Muscle of leg (tissue), 11 donors: Measurements from ENCODE around the gene DPF1. TPM values are rescaled to one million over a fixed set of nuclear protein-coding genes. Genes with fewer than 3 reads are reported as not detected.
A peak's percentile ranks its signal among the peaks of the same experiment; 100 is the strongest.
"Not testable (repeated sequence)": the region's sequence is repeated elsewhere in the genome, so short reads cannot be mapped to it uniquely, and the experiment has no call there.

Source experiments
- DNase-seq: peaks from one replicate; pipeline ENCODE4 v3.0.0; 2013
- H3K27ac ChIP-seq: one replicate; pipeline ENCODE4 v1.5.1; 2013; ENCODE audit warnings: mild to moderate bottlenecking, low read length, control low read depth
- H3K27me3 ChIP-seq: one replicate; pipeline ENCODE4 v1.6.1; 2013; ENCODE audit warnings: low read length; ENCODE audit not compliant: control insufficient read depth, insufficient read depth
- H3K36me3 ChIP-seq: one replicate; pipeline ENCODE4 v1.6.1; 2013; ENCODE audit warnings: low read length; ENCODE audit not compliant: control insufficient read depth, insufficient read depth
- H3K4me1 ChIP-seq: one replicate; pipeline ENCODE4 v1.6.1; 2013; ENCODE audit warnings: low read length; ENCODE audit not compliant: control insufficient read depth, insufficient read depth
- H3K4me3 ChIP-seq: one replicate; pipeline ENCODE4 v1.5.1; 2013; ENCODE audit warnings: low read length, control low read depth
- H3K9me3 ChIP-seq: replicated peaks from 2 replicates; pipeline ENCODE4 v1.6.1; 2013; ENCODE audit warnings: low read depth, low read length; ENCODE audit not compliant: control insufficient read depth
- WGBS: methylation state at CpG from one replicate; pipeline ENCODE4 v1.1.5; 2013; ENCODE audit warnings: missing lambda C conversion rate; ENCODE audit not compliant: insufficient coverage; 5-methylcytosine and 5-hydroxymethylcytosine counted together
- polyA plus RNA-seq, 8 donors: library from polyadenylated mRNA; unstranded; fragments of 120-200 nt; gene quantifications; one replicate each; pipeline versions ENCODE4 v1.2.1 to v1.2.3, GENCODE V29; 2013; ENCODE audit warnings: inconsistent platforms in 1 of 8, low replicate concordance in 1 of 8; ENCODE audit not compliant: insufficient read length in 8 of 8, insufficient read depth in 1 of 8
- total RNA-seq: library from RNA; stranded (reverse); fragments of 120-200 nt; gene quantifications from one replicate; pipeline ENCODE4 v1.2.4, GENCODE V29; 2013

Gene DPF1
- total and polyA plus RNA-seq, 9 donors, result 2.0 to 4.9 (median 4.3) TPM

GRCh38 chr19:38264486-38265212 lies 40.6 kb upstream of the DPF1 start, which contains the start of gene SPINT2:
Gene SPINT2 (plus strand): TSS chr19:38264573. CDS start chr19:38264893, 320 bp downstream.
- Histone ChIP-seq H3K27ac (no peak within 1 kb of the TSS), H3K9me3 (no peaks in the 10 kb centered on the region), H3K4me3 (peak within 1 kb of the TSS; percentile 47), H3K36me3 (no peaks in the 10 kb centered on the region), H3K4me1 (peaks cover 12% of the 10 kb centered on the region), H3K27me3 (peaks cover 13% of the 10 kb centered on the region)
- 6% methylated on average over 78 of the region's 78 CpGs for WGBS
- no peak for DNase-seq

- no peak overlapping the region for H3K27ac ChIP-seq
- 9% methylated on average over 34 of the region's 34 CpGs for WGBS
- DNase-seq, result no peak
Measured at GRCh38 chr19:38263689-38264485, 39.9 kb upstream of the DPF1 start.

GRCh38 chr19:38262585-38263268 lies 38.7 kb upstream of the DPF1 start:
- no peak overlapping the region for H3K27ac ChIP-seq
- H3K4me1 ChIP-seq, result peaks cover 12% of the 10 kb centered on the region
- 93% methylated on average over 2 of the region's 7 CpGs for WGBS
- no peaks in the 10 kb centered on the region for H3K9me3 ChIP-seq
- H3K27me3 ChIP-seq, result peaks cover 13% of the 10 kb centered on the region
- H3K4me3 ChIP-seq, result no peak overlapping the region
- no peak for DNase-seq
- no peaks in the 10 kb centered on the region for H3K36me3 ChIP-seq

More at GRCh38 chr19:38263689-38264485, 39.9 kb upstream of the DPF1 start:
- Histone ChIP-seq H3K36me3 (no peaks in the 10 kb centered on the region), H3K4me1 (peaks cover 12% of the 10 kb centered on the region), H3K4me3 (peak overlapping the region; percentile 47), H3K9me3 (no peaks in the 10 kb centered on the region), H3K27me3 (peaks cover 13% of the 10 kb centered on the region)

GRCh38 chr19:38261942-38262341 lies 37.9 kb upstream of the DPF1 start:
- H3K27me3 ChIP-seq, result peaks cover 13% of the 10 kb centered on the region
- H3K9me3 ChIP-seq, H3K36me3 ChIP-seq, H3K4me3 ChIP-seq, DNase-seq, H3K27ac ChIP-seq: not testable (repeated sequence)
- 90% methylated on average over 11 of the region's 12 CpGs for WGBS
- peaks cover 12% of the 10 kb centered on the region for H3K4me1 ChIP-seq

- Histone ChIP-seq H3K36me3 (peaks cover 2% of the 10 kb centered on the region), H3K4me3 (peak overlapping the region; percentile 53), H3K27me3 (no peaks in the 10 kb centered on the region), H3K4me1 (peaks cover 53% of the 10 kb centered on the region), H3K9me3 (no peaks in the 10 kb centered on the region), H3K27ac (peak overlapping the region; percentile 59)
- DNase-seq, result peak; percentile 43
- WGBS, result 17% methylated on average over 9 of the region's 17 CpGs
Measured at GRCh38 chr19:38255383-38256014, 31.5 kb upstream of the DPF1 start.

- Histone ChIP-seq H3K4me1 (peaks cover 54% of the 10 kb centered on the region), H3K27ac (peak overlapping the region; percentile 90), H3K9me3 (no peaks in the 10 kb centered on the region), H3K36me3 (peaks cover 2% of the 10 kb centered on the region), H3K4me3 (no peak overlapping the region), H3K27me3 (no peaks in the 10 kb centered on the region)
- no peak for DNase-seq
- 63% methylated on average over 4 of the region's 5 CpGs for WGBS
Measured at GRCh38 chr19:38253788-38254187, 29.8 kb upstream of the DPF1 start.

GRCh38 chr19:38252941-38253691 lies 29.1 kb upstream of the DPF1 start:
- 27% methylated on average over 17 of the region's 21 CpGs for WGBS
- DNase-seq, result peak; percentile 68
- Histone ChIP-seq H3K27me3 (no peaks in the 10 kb centered on the region), H3K27ac (peak overlapping the region; percentile 90), H3K9me3 (no peaks in the 10 kb centered on the region), H3K4me3 (no peak overlapping the region), H3K4me1 (peaks cover 54% of the 10 kb centered on the region), H3K36me3 (peaks cover 2% of the 10 kb centered on the region)

- WGBS, result 90% methylated on average over 2 of the region's 5 CpGs
- Histone ChIP-seq H3K9me3 (no peaks in the 10 kb centered on the region), H3K27me3 (no peaks in the 10 kb centered on the region), H3K4me1 (peaks cover 54% of the 10 kb centered on the region), H3K36me3 (peaks cover 2% of the 10 kb centered on the region), H3K4me3 (no peak overlapping the region), H3K27ac (peak overlapping the region; percentile 90)
- no peak for DNase-seq
Measured at GRCh38 chr19:38252385-38252784, 28.4 kb upstream of the DPF1 start.

- H3K4me1 ChIP-seq, result peaks cover 53% of the 10 kb centered on the region
- H3K9me3 ChIP-seq, result no peaks in the 10 kb centered on the region
- H3K27ac ChIP-seq, result peak overlapping the region; percentile 90
- WGBS, result 6% methylated on average over 10 of the region's 10 CpGs
- H3K36me3 ChIP-seq, result peaks cover 2% of the 10 kb centered on the region
- no peaks in the 10 kb centered on the region for H3K27me3 ChIP-seq
- H3K4me3 ChIP-seq, result no peak overlapping the region
- DNase-seq, result peak; percentile 88
Measured at GRCh38 chr19:38251564-38252051, 27.6 kb upstream of the DPF1 start.
